SK-N-MC (cell line): ENCODE data around the gene RAG1.

Experiments
- EZH2 ChIP-seq: fragments of 200-600 bp; sonication (generic); IDR thresholded peaks from one replicate; pipeline ENCODE4 v1.6.1; 2017; ENCODE audit warnings: antibody characterized with exemption
- POLR2AphosphoS5 ChIP-seq: IDR thresholded peaks from 2 replicates; pipeline ENCODE4 v1.6.1; 2012; ENCODE audit warnings: mild to moderate bottlenecking, low read depth, low read length, borderline replicate concordance

GRCh38 chr11:36534276-36534840 is 33.4 kb upstream of the RAG1 start:
- no peak for TF ChIP-seq POLR2AphosphoS5
- no peak for TF ChIP-seq EZH2
